ENCODE data around the gene TGOLN2.

Gene TGOLN2

DNA sequence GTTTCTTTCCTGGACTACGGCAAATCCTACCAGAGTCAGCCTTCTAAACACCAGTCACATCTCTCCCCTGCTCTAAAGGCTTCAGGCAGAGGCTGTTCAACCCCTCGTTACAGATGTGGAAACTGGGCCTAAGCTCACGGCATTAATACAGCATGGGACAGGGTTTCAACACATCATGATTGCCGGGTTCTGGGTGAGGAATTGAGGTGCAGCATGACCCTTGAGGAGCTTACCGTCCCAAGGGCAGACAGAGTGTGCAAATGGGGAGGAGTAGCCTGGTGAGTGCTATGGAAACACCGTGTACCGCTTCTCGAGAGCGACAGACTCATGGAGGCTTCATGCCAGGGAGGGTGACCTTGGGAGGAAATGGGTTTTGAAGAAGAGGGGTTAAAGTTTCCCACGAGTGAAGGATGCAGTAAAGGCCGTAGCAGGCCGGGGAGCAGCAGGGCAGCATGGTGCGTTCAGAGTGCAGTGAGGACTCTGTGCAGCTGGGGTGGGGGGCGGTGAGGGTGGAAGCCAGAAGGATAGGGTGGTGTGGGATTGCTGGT lies 51.1 kb downstream of the TGOLN2 start:
- H3K9ac ChIP-seq (ENCODE audit: low read length) = no peak overlapping the region
- peaks cover 32% of the 10 kb centered on the region for H3K4me1 ChIP-seq (ENCODE audit: control insufficient read depth, insufficient read depth, low read length)
- no peaks in the 10 kb centered on the region; the same call in 1 of the 2 replicates for H3K36me3 ChIP-seq (ENCODE audit: control insufficient read depth, insufficient read depth, low read length)
- H3K27ac ChIP-seq (ENCODE audit: low read depth, low read length) = no peak overlapping the region
- no peaks in the 10 kb centered on the region for H3K9me3 ChIP-seq (ENCODE audit: control insufficient read depth, insufficient read depth, low read depth, low read length)
- no peak overlapping the region for H3K4me3 ChIP-seq (ENCODE audit: low read depth, low read length)
- no peaks in the 10 kb centered on the region for H3K27me3 ChIP-seq (ENCODE audit: control insufficient read depth, insufficient read depth, low read length)

DNA sequence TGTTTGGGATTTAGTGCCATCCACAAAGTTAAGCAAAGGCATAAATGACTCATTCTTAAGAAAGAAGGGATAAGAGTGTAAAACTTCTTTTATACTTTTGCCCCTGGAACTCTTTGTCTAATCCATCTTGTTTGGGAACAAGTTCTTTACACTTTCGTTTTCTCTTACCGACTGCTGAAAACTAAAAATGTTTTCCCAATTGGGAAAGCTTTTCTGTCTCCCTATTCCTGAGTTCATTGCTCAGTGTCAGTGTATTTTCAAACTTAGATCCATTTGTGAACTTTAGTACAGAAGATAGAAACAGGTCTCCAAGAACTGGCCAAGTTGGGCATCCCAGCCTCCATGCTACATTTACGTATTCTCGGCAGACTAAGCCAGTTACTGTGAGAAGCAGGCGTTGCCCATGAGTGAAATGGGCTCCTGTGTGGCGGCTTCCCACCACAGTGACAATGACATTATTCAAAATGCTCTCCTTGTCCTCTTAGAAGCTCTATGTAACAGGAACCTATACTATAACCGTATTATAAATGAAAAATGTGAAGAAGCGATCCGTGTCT lies 51.7 kb downstream of the TGOLN2 start:
- no peak overlapping the region for H3K4me3 ChIP-seq (ENCODE audit: low read depth, low read length)
- H3K9me3 ChIP-seq (ENCODE audit: control insufficient read depth, insufficient read depth, low read depth, low read length) = no peaks in the 10 kb centered on the region
- no peaks in the 10 kb centered on the region for H3K27me3 ChIP-seq (ENCODE audit: control insufficient read depth, insufficient read depth, low read length)
- H3K9ac ChIP-seq (ENCODE audit: low read length) = no peak overlapping the region
- no peaks in the 10 kb centered on the region; the same call in 1 of the 2 replicates for H3K36me3 ChIP-seq (ENCODE audit: control insufficient read depth, insufficient read depth, low read length)
- no peak overlapping the region for H3K27ac ChIP-seq (ENCODE audit: low read depth, low read length)
- peaks cover 32% of the 10 kb centered on the region for H3K4me1 ChIP-seq (ENCODE audit: control insufficient read depth, insufficient read depth, low read length)

DNA sequence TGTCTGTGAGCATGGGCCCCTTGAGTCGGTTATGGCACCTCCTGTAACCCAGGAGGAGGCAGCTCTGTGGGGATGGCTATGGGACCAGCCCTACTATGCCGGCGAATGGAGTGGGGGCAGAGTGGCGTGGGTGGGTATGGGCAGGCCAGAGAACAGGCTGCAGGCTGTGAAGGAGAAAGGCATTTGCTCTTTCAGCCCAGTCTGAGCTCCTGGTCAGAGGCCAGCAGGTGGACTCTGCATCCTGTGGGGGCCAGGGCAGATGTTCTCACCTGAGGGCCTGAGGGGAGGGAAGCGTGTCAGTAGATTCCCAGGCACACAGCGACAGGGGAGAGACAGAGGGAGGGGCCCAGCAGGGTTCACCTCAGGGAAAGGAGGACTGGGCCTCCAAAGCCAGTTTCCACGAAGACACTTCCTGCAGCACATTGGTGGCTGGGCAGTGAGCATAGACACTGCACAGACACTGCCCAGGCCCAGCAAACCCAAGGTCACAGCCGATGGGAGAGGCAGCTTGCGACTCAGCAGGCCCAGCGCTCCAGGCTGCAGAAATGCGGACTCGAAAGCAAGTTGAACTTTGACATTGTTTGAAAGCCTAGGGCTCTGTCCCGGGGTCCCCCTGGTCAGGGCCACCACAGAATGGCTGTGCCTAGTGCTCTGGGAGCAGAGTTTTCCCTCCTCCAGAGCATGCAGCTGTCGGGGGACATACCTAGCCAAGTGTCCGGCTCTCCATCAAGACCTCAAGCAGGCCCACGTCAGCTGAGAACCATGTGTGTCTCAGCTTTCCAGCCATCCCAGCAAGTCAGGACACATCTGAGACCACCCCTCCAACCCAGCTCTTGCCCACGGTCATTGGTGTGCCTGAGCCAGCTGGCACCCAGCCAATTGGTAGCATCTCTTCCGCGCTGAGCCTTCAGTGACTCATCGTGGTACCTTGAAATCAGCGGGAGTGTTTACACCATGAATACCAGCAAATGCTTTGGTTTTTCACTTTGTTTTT lies 53.8 kb downstream of the TGOLN2 start:
- Histone ChIP-seq H3K4me1 (ENCODE audit: control insufficient read depth, insufficient read depth, low read length) (peaks cover 38% of the 10 kb centered on the region), H3K9me3 (ENCODE audit: control insufficient read depth, insufficient read depth, low read depth, low read length) (no peaks in the 10 kb centered on the region), H3K9ac (ENCODE audit: low read length) (no peak overlapping the region), H3K36me3 (ENCODE audit: control insufficient read depth, insufficient read depth, low read length) (no peaks in the 10 kb centered on the region; the same call in 1 of the 2 replicates), H3K4me3 (ENCODE audit: low read depth, low read length) (no peak overlapping the region), H3K27ac (ENCODE audit: low read depth, low read length) (no peak overlapping the region), H3K27me3 (ENCODE audit: control insufficient read depth, insufficient read depth, low read length) (no peaks in the 10 kb centered on the region)

DNA sequence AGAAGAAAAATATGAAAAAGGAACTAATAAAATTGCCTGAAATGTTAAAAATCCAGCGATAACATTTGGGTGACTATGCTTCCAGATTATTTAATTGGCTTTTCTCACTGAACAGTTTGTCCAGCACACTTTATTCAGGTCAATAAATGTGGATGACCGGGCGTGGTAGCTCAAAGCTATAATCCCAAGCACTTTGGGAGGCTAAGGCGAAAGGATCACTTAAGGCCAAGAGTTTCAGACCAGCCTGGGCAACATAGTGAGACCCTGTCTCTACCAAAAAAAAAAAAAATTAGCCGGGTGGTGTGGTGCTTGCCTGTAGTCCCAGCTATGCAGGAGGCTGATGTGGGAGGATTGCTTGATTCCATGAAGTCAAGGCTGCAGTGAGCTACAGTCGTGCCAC lies 55.4 kb downstream of the TGOLN2 start:
- Histone ChIP-seq H3K9me3 (ENCODE audit: control insufficient read depth, insufficient read depth, low read depth, low read length) (no peaks in the 10 kb centered on the region), H3K36me3 (ENCODE audit: control insufficient read depth, insufficient read depth, low read length) (no peaks in the 10 kb centered on the region), H3K27ac (ENCODE audit: low read depth, low read length) (no peak overlapping the region), H3K9ac (ENCODE audit: low read length) (no peak overlapping the region), H3K27me3 (ENCODE audit: control insufficient read depth, insufficient read depth, low read length) (no peaks in the 10 kb centered on the region), H3K4me1 (ENCODE audit: control insufficient read depth, insufficient read depth, low read length) (peaks cover 31% of the 10 kb centered on the region), H3K4me3 (ENCODE audit: low read depth, low read length) (no peak overlapping the region)

DNA sequence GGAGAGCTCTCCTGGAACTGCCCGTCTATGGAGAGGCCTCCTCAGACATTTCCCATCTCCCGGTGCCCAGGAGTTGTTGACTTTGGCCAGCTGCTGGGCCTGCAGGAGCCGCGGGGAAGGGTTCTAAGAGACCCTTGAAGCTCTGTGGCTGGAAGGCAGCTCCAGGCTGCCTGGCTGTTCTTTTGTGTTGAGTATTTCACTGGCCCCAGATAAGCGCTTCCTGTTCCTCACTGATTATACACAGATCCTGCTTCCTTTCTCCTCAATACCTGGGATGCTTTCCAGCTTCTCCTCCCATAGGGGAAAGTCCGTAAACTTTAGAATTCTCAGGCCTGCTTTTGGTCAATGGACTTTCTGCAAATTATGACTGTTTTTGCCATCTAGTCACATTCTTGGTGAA lies 57.8 kb downstream of the TGOLN2 start:
- Histone ChIP-seq H3K9ac (ENCODE audit: low read length) (no peak overlapping the region), H3K27ac (ENCODE audit: low read depth, low read length) (no peak overlapping the region), H3K9me3 (ENCODE audit: control insufficient read depth, insufficient read depth, low read depth, low read length) (no peaks in the 10 kb centered on the region)

More for the DNA sequence above, 57.8 kb downstream of the TGOLN2 start:
- H3K4me1 ChIP-seq (ENCODE audit: control insufficient read depth, insufficient read depth, low read length) = peaks cover 37% of the 10 kb centered on the region
- no peaks in the 10 kb centered on the region for H3K27me3 ChIP-seq (ENCODE audit: control insufficient read depth, insufficient read depth, low read length)
- no peaks in the 10 kb centered on the region for H3K36me3 ChIP-seq (ENCODE audit: control insufficient read depth, insufficient read depth, low read length)
- H3K4me3 ChIP-seq (ENCODE audit: low read depth, low read length) = no peak overlapping the region
